Spleen (tissue), 7 donors: ENCODE results near the gene GAGE10.

Source experiments
- CTCF ChIP-seq, 11 experiments: fragments of 200-600 bp in 7 of 11; fragments of 450-650 bp in 4 of 11; sonication (generic) in 4 of 11; IDR thresholded peaks in 8 of 11; conservative IDR thresholded peaks in 3 of 11; 1 replicate in 7 of 11; 2 replicates in 4 of 11; pipeline versions ENCODE4 v1.4.0 to v1.8.0; 2016 to 2021; ENCODE audit warnings: antibody characterized with exemption in 11 of 11, inconsistent platforms in 4 of 11, mild to moderate bottlenecking in 1 of 11
- POLR2A ChIP-seq, 3 donors: fragments of 450-650 bp; IDR thresholded peaks; one replicate each; pipeline ENCODE4 v1.5.1; 2017; ENCODE audit warnings: antibody characterized with exemption in 3 of 3, mild to moderate bottlenecking in 1 of 3
- POLR2AphosphoS5 ChIP-seq, 3 donors: sonication (generic); formaldehyde crosslinking; IDR thresholded peaks; one replicate each; pipeline ENCODE4 v1.5.1; 2017; ENCODE audit warnings: antibody characterized with exemption in 3 of 3
- donor health status: DM: no; HTN: no; CAD: no; lungs with moderate emphysema.
- donor health status: DM: no; HTN: no; CAD: no.
- donor health status: DM: no; HTN: no; CAD: no.

GRCh38 chrX:49254639-49255038 is 48.8 kb upstream of the GAGE10 start:
- TF ChIP-seq CTCF (IDR thresholded peaks at IDR 0.05 in 8 of 11, conservative IDR thresholded peaks at IDR 0.05 in 3 of 11) (no peak), POLR2AphosphoS5 (IDR thresholded peaks at IDR 0.05) (no peak), POLR2A (IDR thresholded peaks at IDR 0.05) (no peak)
